T-helper 1 cell (primary cell): ENCODE results near the gene NIPBL.
"Not testable (repeated sequence)": the region's sequence is repeated elsewhere in the genome, so short reads cannot be mapped to it uniquely, and the experiment has no call there.

ENCODE experiments used
- DNase-seq, 5 donors: peaks; one replicate each; pipeline ENCODE4 v3.0.0-alpha.2; 2012 to 2020

NIPBL gene

GRCh38 chr5:36877667-36878391 lies 1.3 kb downstream of the NIPBL start:
- peak in 2 of 5 donors; percentile 32 to 49 for DNase-seq

- DNase-seq = no peak
These were observed 2.0 kb downstream of the NIPBL start for GRCh38 chr5:36878392-36879082.

GRCh38 chr5:36879274-36880033 lies 2.9 kb downstream of the NIPBL start:
- no peak for DNase-seq

GRCh38 chr5:36880761-36881160 lies 4.2 kb downstream of the NIPBL start:
- no peak for DNase-seq

GRCh38 chr5:36881304-36881703 lies 4.7 kb downstream of the NIPBL start:
- DNase-seq = no peak

GRCh38 chr5:36881807-36882206 lies 5.2 kb downstream of the NIPBL start:
- no peak for DNase-seq

- DNase-seq = no peak
These were observed 5.7 kb downstream of the NIPBL start for GRCh38 chr5:36882250-36882649.

GRCh38 chr5:36883894-36884462 lies 7.4 kb downstream of the NIPBL start:
- DNase-seq = no peak

- DNase-seq = no peak
These were observed 8.6 kb downstream of the NIPBL start for GRCh38 chr5:36885149-36885548.

GRCh38 chr5:36885566-36886485 lies 9.3 kb downstream of the NIPBL start:
- DNase-seq = no peak

- DNase-seq = no peak
These were observed 10.2 kb downstream of the NIPBL start for GRCh38 chr5:36886791-36887190.

- DNase-seq = no peak
These were observed 11.0 kb downstream of the NIPBL start for GRCh38 chr5:36887532-36887931.

- DNase-seq = no peak
These were observed 11.7 kb downstream of the NIPBL start for GRCh38 chr5:36888303-36888702.

- no peak for DNase-seq
These were observed 12.7 kb downstream of the NIPBL start for GRCh38 chr5:36889264-36889663.

GRCh38 chr5:36891266-36891665 lies 14.7 kb downstream of the NIPBL start:
- no peak for DNase-seq

GRCh38 chr5:36892085-36892830 lies 15.7 kb downstream of the NIPBL start:
- not testable (repeated sequence) for DNase-seq

GRCh38 chr5:36894954-36895353 lies 18.4 kb downstream of the NIPBL start:
- DNase-seq = no peak

- DNase-seq = no peak
These were observed 19.9 kb downstream of the NIPBL start for GRCh38 chr5:36896476-36896875.

- DNase-seq = no peak
These were observed 21.0 kb downstream of the NIPBL start for GRCh38 chr5:36897616-36898015.

- no peak for DNase-seq
These were observed 23.3 kb downstream of the NIPBL start for GRCh38 chr5:36899860-36900259.

- DNase-seq = no peak
These were observed 23.7 kb downstream of the NIPBL start for GRCh38 chr5:36900283-36900682.
